ENCODE results near the gene RALY.
A peak's percentile ranks its signal among the peaks of the same experiment; 100 is the strongest.

Gene RALY

DNA sequence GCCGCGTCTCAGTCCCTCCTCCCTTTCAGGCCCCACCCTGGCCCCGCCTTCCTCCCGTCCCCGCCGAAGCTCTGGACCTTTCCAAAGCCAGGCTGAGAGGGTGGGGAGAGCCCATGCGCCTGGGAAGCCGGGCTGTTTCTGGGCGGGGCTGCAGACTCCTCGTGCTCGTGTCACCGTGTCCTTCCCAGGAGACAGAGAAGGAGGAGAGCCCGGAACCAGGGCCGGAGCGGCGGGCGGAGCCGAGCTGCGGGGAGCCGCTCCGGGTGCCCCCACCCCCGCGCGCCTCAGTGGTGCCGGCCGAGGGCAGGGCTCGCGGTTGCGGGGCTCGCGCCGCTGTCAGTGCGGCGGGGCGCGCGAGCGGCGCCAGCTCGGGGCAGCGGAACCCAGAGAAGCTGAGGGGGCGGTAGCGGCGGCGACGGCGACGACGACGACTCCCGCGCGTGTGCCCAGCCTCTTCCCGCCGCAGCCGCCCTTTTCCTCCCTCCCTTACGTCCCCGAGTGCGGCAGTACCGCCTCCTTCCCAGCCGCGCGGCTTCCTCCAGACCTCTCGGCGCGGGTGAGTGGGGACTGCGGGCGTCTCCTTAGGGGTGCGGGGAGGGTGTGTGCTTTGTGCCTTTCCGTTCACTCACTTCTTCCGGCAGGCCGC is at the start of gene RALY:
Gene RALY (plus strand): TSS at position 336 of the 646 bp plus-strand sequence. CDS start 78,164 bp downstream, outside the sequence.
- peak; percentile 98 for DNase-seq

DNA sequence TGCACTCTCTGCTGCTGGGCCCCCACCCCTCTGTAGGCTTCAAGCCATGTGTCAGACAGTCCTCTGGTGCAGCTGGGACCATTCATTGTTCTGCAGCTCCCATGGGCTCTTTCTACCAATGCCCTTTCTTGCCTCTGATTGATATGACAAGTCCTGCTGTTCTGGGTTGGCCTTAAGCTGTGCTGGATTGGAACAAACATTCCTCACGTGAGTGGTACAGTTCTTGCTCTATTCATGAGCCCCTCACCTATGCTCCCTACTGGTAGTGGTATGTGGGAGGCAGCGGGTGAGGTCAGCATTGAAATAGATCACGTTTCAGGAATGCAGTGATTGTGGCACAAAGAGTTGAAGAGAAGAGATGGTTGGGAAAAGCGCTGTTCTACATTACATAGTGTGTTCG is 48.8 kb upstream of the RALY start:
- no peak for DNase-seq

DNA sequence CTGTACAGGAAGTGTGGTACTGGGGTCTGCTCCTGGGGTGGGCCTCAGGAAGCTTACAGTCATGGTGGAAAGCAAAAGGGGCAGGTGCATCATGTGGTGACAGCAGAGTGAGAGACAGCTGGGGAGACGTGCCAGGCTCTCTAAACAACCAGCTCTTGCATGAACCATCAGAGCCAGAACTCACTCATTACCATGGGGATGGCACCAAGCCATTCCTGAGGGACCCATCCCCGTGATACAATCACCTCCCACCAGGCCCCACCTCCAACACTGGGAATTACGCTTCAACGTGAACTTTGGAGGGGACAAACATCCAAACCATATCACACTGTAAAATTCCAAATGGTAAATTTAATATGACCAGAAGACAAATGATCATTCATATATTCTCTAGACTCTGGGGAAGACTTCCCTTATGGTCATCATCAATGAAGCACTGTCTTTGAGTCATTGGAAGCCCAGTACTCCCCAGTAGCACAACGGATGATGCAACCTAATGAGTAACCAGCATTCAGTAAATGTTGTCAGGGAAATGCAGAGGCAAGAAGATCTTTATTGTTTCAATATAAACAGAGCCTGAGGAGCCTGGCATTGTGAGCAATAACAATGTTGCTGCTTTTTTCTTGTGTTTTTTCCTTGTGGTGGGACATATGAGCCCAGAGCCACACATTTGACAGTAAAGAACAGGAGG is 48.2 kb upstream of the RALY start:
- no peak for DNase-seq

DNA sequence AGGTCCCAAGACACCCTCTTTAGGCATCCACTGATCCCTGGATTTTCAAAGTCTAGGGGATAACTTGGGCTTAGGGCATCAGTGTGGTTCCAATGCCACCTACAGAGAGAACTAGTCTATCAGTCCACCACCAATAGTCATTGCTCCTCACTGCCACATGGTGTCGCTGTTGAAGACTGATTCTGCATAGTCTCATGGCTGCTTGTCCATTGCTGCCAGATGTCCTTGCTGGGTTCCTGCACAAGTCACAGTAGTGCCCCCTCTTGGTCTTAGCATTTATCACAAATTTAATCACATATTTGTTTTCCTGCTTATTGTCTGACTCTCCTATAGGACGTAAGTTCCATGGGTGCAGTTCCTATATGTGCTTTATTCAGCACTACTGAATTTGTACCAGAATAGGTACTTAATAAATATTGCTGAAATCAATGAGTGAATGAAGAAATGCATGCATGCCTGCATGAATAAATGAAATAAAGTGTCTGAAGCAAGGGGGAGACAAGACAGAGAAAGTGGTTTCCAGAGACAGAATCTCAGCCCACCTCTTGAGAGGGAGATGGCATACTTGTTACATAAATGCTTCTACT is 45.9 kb upstream of the RALY start:
- peak; percentile 39 for DNase-seq

DNA sequence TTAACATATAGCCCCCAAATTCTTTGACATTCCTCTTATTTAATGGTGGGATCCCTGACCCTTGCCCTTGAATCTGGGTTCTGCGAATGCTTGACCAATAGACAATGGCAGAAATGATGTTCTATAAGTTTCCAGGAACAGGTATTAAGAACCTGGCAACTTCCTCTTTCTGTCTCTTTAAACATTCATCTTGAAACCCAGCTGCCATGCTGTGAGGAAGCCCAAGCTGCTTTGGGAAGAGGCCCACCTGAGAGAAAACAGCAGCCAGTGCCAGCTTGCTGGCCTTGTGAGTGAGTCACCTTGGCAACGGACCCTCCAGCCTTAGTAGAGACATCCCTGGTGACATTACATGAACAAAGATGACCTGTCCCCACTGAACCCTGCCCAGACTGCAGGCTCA is 45.2 kb upstream of the RALY start:
- no peak for DNase-seq

GRCh38 chr20:33951171-33951570 is 42.5 kb upstream of the RALY start:
- no peak for DNase-seq

DNA sequence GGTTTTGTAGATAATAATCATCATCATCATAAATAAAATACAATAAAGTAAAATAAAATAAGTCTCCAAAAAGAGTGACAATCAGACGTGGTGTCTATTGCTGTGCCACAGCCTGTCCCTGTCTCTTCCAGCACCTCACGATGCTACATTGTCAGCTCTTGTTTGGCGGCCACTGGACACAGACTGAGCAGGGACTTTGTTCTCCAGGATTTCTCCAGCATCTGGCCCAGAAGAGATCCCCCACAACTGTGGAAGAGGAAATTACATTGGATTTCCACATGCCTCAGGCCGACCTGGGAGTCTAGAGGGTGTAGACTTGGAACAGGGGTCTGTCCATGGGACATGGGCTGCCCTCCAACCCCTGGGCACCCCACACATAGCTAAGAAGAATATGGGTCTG is 39.2 kb upstream of the RALY start:
- DNase-seq: no peak

DNA sequence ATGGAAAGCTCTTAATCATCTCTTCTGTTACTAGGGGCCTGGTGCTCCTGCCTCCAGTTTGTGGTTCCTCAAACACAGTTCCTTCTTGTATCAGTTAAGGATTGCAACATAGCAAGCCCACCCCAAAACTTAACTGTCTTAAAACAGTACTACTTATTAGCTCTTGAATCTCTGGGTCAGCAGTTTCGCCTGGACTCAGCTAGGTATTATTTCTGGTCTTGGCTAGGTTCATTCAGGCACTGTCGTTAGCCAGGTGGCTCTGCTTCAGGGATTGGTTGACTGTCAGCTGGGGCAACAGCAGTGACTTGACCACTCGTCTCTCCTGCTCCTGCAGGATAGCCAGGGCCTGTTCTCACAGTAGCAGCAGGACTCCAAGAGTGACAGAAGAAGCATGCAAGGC is 30.0 kb upstream of the RALY start:
- DNase-seq: no peak

DNA sequence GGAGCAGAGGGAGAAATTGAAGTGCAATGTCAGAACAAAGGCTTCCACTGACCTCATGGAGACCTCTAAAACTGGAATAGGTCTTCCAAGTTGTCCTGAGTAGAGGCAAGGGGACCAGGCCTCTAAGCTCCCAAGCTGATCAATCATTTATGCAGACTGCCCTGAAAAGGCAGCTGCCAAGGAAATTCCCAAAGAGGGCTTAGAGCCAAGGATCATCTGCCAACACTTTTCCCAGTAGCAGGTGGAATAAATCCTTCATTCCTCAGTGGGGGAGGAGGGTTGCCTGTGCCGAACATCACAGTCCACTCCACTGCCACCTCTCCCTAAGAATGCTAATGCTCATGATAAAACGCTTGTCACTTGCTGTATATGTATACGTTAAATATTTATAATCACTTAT is 29.3 kb upstream of the RALY start:
- DNase-seq: no peak

- DNase-seq: no peak
Observed at GRCh38 chr20:33967126-33967525, 26.6 kb upstream of the RALY start.

DNA sequence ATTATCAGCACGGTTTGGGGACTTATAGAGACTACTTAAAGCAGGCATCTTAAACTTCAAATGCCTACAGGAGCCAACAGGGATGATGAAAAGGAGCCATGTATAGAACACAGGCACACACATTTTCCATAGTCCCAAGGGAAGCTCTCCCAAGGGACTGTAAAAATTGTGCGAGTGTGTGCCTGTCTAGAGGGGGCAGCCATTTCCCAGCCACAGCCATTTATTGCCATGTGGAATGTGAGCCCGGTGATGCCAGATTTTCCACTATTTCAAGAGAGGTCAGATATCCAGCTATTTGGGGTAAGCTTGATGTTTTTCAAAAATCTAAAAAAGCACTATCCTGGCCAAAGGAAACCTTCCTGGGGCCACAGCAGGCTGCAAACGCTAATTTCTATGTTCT is 24.1 kb upstream of the RALY start:
- DNase-seq: no peak

- no peak for DNase-seq
Observed at GRCh38 chr20:33970229-33970628, 23.5 kb upstream of the RALY start.

DNA sequence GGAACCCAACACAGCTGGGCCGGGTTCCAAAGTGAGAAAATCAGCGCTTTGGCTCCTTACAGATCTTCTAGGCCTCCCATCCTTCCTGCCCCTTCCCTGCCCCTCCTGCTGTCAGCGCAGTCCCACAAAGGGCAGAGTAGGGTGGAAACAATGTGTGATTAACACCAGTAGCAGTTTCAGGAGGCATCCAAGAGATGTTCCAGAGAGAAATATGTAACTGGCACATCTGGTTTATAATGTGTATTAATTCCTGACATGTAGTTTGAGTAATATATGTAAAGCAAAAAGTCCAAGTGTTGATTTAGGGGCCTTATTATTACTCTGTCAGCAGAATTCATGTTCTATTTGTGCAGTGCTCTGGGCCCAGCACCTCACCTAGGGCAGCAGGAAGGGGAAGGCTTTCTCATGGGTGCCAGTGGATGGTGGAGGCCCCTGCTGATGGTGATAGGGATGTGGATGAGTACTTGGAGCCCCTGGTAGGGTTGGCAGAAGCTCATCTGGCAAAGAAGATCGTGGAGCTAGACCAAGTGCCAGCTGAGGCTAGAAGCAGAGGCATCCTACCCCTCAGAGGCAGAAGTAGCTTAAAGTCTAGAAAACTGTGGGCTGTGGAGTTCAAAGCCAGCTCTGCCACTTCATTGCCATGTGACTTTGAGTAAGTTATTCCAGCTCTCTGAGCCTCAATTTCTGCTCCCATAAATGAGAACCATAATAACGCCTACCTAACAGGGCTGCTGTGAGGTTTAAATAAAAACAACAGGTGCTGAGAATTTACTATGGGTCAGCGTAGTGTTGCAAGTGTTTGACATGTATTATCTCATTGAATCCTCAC is 22.4 kb upstream of the RALY start:
- no peak for DNase-seq

- no peak for DNase-seq
Observed at GRCh38 chr20:33976959-33977358, 16.8 kb upstream of the RALY start.

GRCh38 chr20:33977535-33977934 is 16.2 kb upstream of the RALY start:
- DNase-seq: no peak

- no peak for DNase-seq
Observed at GRCh38 chr20:33979094-33979493, 14.6 kb upstream of the RALY start.

DNA sequence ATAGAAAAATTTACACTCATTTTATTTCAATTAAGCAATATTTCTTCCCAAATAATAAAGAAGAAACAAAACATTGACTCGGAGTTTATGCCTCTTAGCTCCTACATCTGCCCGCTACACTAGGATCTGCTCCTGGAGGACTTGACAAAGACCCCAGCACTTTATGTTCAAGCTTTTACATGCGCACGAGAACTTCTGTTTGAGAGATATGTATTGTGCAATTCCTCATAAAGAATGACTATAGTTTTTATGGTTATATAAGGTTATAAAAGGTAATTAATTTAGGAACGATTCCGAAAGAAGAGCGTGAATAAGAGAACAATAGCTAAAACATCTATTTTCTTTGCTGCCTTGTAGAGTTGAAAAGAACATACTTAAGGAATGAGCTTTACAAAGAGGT is 12.4 kb upstream of the RALY start:
- no peak for DNase-seq

DNA sequence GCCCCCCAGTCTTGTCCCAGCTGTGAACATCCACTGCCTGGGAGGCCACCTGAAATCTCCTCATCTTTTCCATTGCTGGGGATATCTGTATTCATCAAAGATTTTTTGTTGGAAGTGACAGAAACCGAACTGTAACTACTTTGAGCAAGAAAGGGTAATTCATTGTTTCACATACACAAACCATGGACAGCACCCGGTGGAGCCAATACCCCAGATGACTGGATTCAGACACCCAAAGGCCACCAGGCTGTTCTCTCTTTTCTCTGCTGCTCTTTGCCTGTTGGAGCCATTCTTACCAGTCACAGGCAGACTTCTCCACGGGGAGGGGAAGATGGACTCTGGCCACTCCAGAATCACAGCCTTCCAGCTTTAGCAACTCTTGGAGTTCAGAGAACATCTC is 11.7 kb upstream of the RALY start:
- DNase-seq: no peak

GRCh38 chr20:33983371-33983770 is 10.3 kb upstream of the RALY start:
- no peak for DNase-seq

DNA sequence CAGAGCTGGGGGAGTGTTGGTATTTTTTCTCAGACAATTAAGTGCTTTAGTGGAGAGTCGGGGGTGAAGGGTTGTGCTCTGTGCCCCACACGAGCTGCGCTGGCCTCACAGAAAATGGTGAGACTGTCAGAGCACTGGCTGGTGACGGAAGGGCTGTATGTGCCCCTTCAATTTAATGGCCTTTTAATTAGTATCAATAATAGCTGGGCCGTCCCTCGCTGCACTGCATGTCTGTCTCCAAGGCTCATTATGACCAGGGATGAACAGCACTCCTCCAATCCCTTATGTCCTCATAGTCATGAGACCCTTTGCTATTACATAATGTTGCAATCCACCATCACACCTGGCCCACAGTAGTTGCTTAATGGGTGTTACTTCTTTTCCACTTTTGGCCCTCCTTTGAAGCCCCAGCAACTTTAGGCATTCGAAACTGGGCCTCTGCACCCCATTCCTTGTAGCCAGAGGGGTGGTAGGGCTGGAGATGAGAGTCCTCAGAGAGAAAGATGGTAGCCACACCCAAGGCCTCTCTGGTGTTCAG is 9.5 kb upstream of the RALY start:
- DNase-seq: no peak

- DNase-seq: no peak
Observed at GRCh38 chr20:33985280-33985679, 8.4 kb upstream of the RALY start.

GRCh38 chr20:33985830-33986229 is 7.9 kb upstream of the RALY start:
- no peak for DNase-seq

DNA sequence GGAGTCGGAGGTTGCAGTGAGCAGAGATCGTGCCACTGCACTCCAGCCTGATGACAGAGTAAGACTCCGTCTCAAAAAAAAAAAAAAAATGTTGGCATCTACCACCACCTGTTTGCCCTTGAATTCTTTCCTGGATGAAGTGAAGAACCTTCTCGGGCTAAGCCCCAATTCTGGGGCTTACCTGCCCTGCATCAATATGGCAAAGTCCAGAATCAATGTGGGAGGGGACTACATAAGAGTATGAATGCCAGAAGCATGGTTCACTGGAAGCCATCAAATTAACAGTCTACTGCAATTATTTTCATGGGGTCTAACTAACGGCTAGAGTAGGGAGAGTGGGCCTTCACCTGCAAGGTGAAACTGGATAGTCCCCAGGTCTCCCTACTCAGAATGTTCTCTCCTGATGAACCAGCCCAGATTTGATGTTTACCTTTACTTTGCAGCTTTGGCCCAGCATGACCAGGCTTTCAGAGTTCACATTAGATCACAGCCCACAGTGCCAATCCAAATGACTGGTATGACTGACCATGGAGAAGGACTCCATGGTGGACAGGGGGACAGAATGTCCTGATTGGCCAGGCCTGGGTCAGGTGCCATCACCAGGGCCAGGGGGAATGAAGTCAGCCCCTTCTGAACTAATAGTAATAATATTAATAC is 7.0 kb upstream of the RALY start:
- DNase-seq: no peak
